Tibial artery (tissue), 4 donors: ENCODE data around the gene FAM76B.

Experiments used
- DNase-seq, 2 donors: peaks; one replicate each; pipeline ENCODE4 v3.0.0-alpha.2; 2019
- H3K27ac ChIP-seq, 2 donors: fragments of 200-600 bp; sonication (generic) in 1 of 2; 1 replicate in 1 of 2; 2 replicates in 1 of 2; pipeline ENCODE4 v1.5.1; 2018 to 2019; ENCODE audit warnings: mild to moderate bottlenecking in 1 of 2
- H3K27me3 ChIP-seq, 2 donors: fragments of 200-600 bp; sonication (generic) in 1 of 2; one replicate each; pipeline versions ENCODE4 v1.5.1 to v1.6.0; 2016 to 2019
- H3K36me3 ChIP-seq, 3 donors: fragments of 200-600 bp; sonication (generic) in 2 of 3; one replicate each; pipeline ENCODE4 v1.5.1; 2016 to 2019; ENCODE audit warnings: mild to moderate bottlenecking in 2 of 3
- H3K4me1 ChIP-seq, 4 donors: fragments of 200-600 bp; sonication (generic) in 2 of 4; 1 replicate in 3 of 4; 2 replicates in 1 of 4; pipeline ENCODE4 v1.5.1; 2016 to 2019
- H3K4me3 ChIP-seq, 2 donors: fragments of 200-600 bp; sonication (generic) in 1 of 2; 1 replicate in 1 of 2; 2 replicates in 1 of 2; pipeline ENCODE4 v1.5.1; 2018 to 2019; ENCODE audit warnings: mild to moderate bottlenecking in 2 of 2
- H3K9me3 ChIP-seq, 3 donors: fragments of 200-600 bp; sonication (generic) in 1 of 3; one replicate each; pipeline ENCODE4 v1.5.1; 2016 to 2019
- CTCF ChIP-seq, 2 experiments: fragments of 200-600 bp in 1 of 2; fragments of 450-650 bp in 1 of 2; IDR thresholded peaks; one replicate each; pipeline ENCODE4 v1.5.1; 2017 to 2019; ENCODE audit warnings: antibody characterized with exemption in 2 of 2, mild to moderate bottlenecking in 1 of 2, moderate library complexity in 1 of 2
- intact Hi-C: fragments of 100-400 bp; cut with DNase I; formaldehyde crosslinking; loops from one replicate; pipeline ENCODE4 v1.15.0; 2023; ENCODE audit warnings: low total_unique reads

Gene FAM76B

DNA sequence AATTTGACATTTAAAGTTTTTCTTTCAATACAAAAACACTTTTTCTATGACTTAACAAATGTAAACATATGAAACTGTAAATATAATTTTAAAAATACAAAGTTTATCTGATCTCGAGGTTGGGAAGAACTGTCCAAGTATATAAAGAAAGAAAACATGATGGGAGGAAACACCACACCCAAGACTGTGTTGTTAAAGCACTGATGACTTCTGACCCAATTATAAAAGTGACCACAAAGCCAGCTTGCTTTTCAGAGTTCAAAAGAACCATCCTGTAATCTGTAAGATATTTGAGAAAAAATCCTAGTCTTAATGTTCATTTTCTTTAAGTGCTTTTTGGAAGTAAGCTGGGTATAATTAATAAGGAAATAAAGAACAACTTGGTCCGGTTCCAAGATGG, 16.3 kb upstream of the FAM76B start:
- Histone ChIP-seq H3K4me3 (no peak overlapping the region), H3K9me3 (no peaks in the 10 kb centered on the region), H3K4me1 (peaks cover 0 to 5% (median 0%) of the 10 kb centered on the region in 4 donors), H3K27me3 (no peaks in the 10 kb centered on the region), H3K27ac (no peak overlapping the region), H3K36me3 (peaks cover 0 to 12% (median 8%) of the 10 kb centered on the region in 3 donors)
- TF ChIP-seq CTCF (IDR thresholded peaks at IDR 0.05): no peak
- intact Hi-C loops: no loop called here
- no peak for DNase-seq

DNA sequence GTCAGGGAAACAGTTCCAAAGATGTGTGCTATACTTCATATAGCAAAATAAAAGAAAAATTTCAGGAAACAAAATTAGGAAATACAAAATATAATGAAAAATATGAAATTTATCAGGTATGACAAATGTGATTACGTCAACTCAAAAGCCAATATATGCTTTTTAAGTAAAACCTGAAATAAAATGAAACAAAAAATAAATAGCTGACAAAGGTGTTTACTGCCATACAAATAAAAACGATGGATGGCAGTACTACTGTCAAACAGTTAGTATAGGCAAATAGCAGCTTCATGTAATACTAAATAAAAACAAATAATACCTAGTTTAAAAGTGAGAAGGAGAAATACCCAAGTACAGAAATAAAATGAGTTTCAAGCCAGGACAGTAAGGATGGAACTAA, 14.4 kb upstream of the FAM76B start:
- H3K9me3 ChIP-seq: no peaks in the 10 kb centered on the region
- H3K36me3 ChIP-seq: peaks cover 10 to 23% (median 22%) of the 10 kb centered on the region in 3 donors
- intact Hi-C loops: no loop called here

GRCh38 chr11:95802806-95803205, 13.2 kb upstream of the FAM76B start:
- TF ChIP-seq CTCF (IDR thresholded peaks at IDR 0.05): no peak
- no peaks in the 10 kb centered on the region for H3K9me3 ChIP-seq
- H3K4me3 ChIP-seq: no peak overlapping the region
- no peak for DNase-seq
- H3K36me3 ChIP-seq: peaks cover 10 to 23% (median 22%) of the 10 kb centered on the region in 3 donors
- H3K27me3 ChIP-seq: no peaks in the 10 kb centered on the region
- peaks cover 0 to 5% (median 0%) of the 10 kb centered on the region in 4 donors for H3K4me1 ChIP-seq
- H3K27ac ChIP-seq: no peak overlapping the region
- intact Hi-C loops: no loop called here

More for the DNA sequence above, 14.4 kb upstream of the FAM76B start:
- no peak for TF ChIP-seq CTCF (IDR thresholded peaks at IDR 0.05)
- DNase-seq: no peak
- H3K27me3 ChIP-seq: no peaks in the 10 kb centered on the region
- peaks cover 0 to 5% (median 0%) of the 10 kb centered on the region in 4 donors for H3K4me1 ChIP-seq
- H3K27ac ChIP-seq: no peak overlapping the region
- no peak overlapping the region for H3K4me3 ChIP-seq

- Histone ChIP-seq H3K27ac (no peak overlapping the region), H3K36me3 (peaks cover 10 to 14% (median 13%) of the 10 kb centered on the region in 3 donors), H3K4me3 (no peak overlapping the region), H3K9me3 (no peaks in the 10 kb centered on the region), H3K27me3 (no peaks in the 10 kb centered on the region), H3K4me1 (peaks cover 0 to 5% (median 0%) of the 10 kb centered on the region in 4 donors)
- no peak for DNase-seq
- no peak for TF ChIP-seq CTCF (IDR thresholded peaks at IDR 0.05)
- intact Hi-C loops: no loop called here
Measured at GRCh38 chr11:95800438-95800837, 10.9 kb upstream of the FAM76B start.

DNA sequence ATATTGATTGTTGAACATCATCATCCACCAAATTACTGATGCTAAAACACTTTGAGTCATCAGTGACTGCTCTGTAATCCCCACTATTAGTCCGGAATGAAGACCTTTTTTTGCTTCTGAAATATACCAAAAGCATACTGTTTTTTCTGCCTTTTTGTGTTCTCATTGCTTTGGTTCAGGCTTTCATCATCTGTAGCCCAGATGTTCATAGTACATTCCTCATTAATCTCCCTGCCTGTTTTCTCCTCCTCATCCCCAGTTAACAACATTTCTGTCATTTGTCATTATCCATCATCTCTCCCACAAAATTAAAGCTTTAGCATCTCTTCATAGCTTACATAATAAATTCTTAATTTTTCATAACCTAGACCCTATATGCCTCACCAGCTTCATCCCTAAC, 10.0 kb upstream of the FAM76B start:
- Histone ChIP-seq H3K4me3 (no peak overlapping the region), H3K36me3 (peaks cover 10 to 14% (median 13%) of the 10 kb centered on the region in 3 donors), H3K9me3 (no peaks in the 10 kb centered on the region), H3K27me3 (no peaks in the 10 kb centered on the region), H3K4me1 (peaks cover 0 to 5% (median 0%) of the 10 kb centered on the region in 4 donors), H3K27ac (no peak overlapping the region)
- no peak for DNase-seq
- no peak for TF ChIP-seq CTCF (IDR thresholded peaks at IDR 0.05)
- intact Hi-C loops: no loop called here

DNA sequence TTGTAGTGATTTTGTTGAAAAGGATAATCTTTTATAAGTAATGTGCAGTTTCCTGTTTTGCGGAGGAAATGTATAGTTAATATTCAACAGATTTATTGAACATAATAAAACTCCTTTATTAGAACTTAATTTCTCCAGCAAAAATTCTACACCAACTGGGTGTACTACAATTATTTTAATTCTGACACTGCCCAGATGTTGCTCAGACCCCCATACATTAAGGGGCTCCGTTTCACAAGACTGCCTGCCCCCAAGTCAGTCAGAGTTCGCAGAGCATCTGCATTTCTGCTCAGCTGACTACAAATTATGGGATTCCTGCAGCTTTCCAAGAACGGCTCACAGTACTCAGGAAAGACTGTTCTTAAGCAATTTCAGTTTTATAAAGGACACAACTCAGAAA, 6.9 kb upstream of the FAM76B start:
- H3K36me3 ChIP-seq: peaks cover 10 to 14% (median 13%) of the 10 kb centered on the region in 3 donors
- no peak overlapping the region for H3K4me3 ChIP-seq
- peaks cover 0 to 8% (median 4%) of the 10 kb centered on the region in 4 donors for H3K4me1 ChIP-seq
- no peak overlapping the region for H3K27ac ChIP-seq
- no peak for DNase-seq
- intact Hi-C loops: no loop called here
- H3K9me3 ChIP-seq: no peaks in the 10 kb centered on the region
- TF ChIP-seq CTCF (IDR thresholded peaks at IDR 0.05): no peak
- no peaks in the 10 kb centered on the region for H3K27me3 ChIP-seq
